WTC11 (cell line): ENCODE results near the gene MXRA8. TPM values are rescaled to one million over a fixed set of nuclear protein-coding genes. Genes with fewer than 3 reads are reported as not detected.

Experiments used
- ATAC-seq: fragments of 200-7000 bp; cut with Tn5 transposase; 2 replicates; pipeline ENCODE4 v1.10.0; 2021; ENCODE audit warnings: mild to moderate bottlenecking, moderate library complexity
- CTCF ChIA-PET: fragments of 300-600 bp; sonication (Branson Sonifier 250); formaldehyde crosslinking; loops from one replicate; lab custom pipeline; 2021; ENCODE audit warnings: antibody characterized with exemption; lab: Charles Lee
- POLR2A ChIA-PET: fragments of 350-600 bp; sonication (Branson Sonifier 250); formaldehyde crosslinking; loops from one replicate; lab custom pipeline; 2021; ENCODE audit warnings: antibody characterized with exemption; lab: Charles Lee
- DNase-seq: peaks from one replicate; pipeline ENCODE4 v3.0.0; 2021; ENCODE audit warnings: low spot score
- H3K27ac Mint-ChIP-seq: 2 replicates; pipeline ENCODE4 v1.8.0; 2021; ENCODE audit warnings: mixed read lengths
- H3K27me3 Mint-ChIP-seq: 2 replicates; pipeline ENCODE4 v1.8.0; 2021; ENCODE audit warnings: low read depth, mild to moderate bottlenecking, moderate library complexity, mixed read lengths
- H3K36me3 Mint-ChIP-seq: 2 replicates; pipeline ENCODE4 v1.8.0; 2021; ENCODE audit warnings: mixed read lengths
- H3K4me1 Mint-ChIP-seq: 2 replicates; pipeline ENCODE4 v1.8.0; 2022; ENCODE audit warnings: mixed read lengths
- H3K4me3 Mint-ChIP-seq: 2 replicates; pipeline ENCODE4 v1.8.0; 2021; ENCODE audit warnings: mild to moderate bottlenecking, moderate library complexity, mixed read lengths
- H3K9me3 Mint-ChIP-seq: 2 replicates; pipeline ENCODE4 v1.8.0; 2021; ENCODE audit warnings: mixed read lengths
- AFF4 ChIP-seq: sonication (generic); formaldehyde crosslinking; IDR thresholded peaks from 2 replicates; pipeline ENCODE4 v1.8.1; 2023; ENCODE audit warnings: mild to moderate bottlenecking, missing genetic modification reagents, borderline replicate concordance
- E2F1 ChIP-seq: sonication (generic); formaldehyde crosslinking; IDR thresholded peaks from 2 replicates; pipeline ENCODE4 v1.8.0; 2022; ENCODE audit warnings: mild to moderate bottlenecking, missing genetic modification reagents
- FOXP4 ChIP-seq: sonication (generic); formaldehyde crosslinking; IDR thresholded peaks from 2 replicates; pipeline ENCODE4 v1.8.0; 2022; ENCODE audit warnings: mild to moderate bottlenecking, missing genetic modification reagents
- GRHL2 ChIP-seq: fragments of 250-450 bp; sonication (Bioruptor Pico); IDR thresholded peaks from 2 replicates; pipeline ENCODE4 v1.8.0; 2022; ENCODE audit warnings: mild to moderate bottlenecking, moderate library complexity; ENCODE audit not compliant: insufficient replicate concordance, severe bottlenecking
- IRF1 ChIP-seq: sonication (generic); formaldehyde crosslinking; IDR thresholded peaks from 2 replicates; pipeline ENCODE4 v1.8.0; 2023; ENCODE audit warnings: missing genetic modification reagents
- IRF2 ChIP-seq: sonication (generic); formaldehyde crosslinking; IDR thresholded peaks from 2 replicates; pipeline ENCODE4 v1.8.0; 2022; ENCODE audit warnings: low read depth, missing genetic modification reagents, borderline replicate concordance
- JAZF1 ChIP-seq: fragments of 250-450 bp; sonication (Bioruptor Pico); IDR thresholded peaks from 2 replicates; pipeline ENCODE4 v1.9.0; 2021; ENCODE audit warnings: moderate library complexity, mild to moderate bottlenecking, inconsistent platforms
- MLX ChIP-seq: sonication (generic); formaldehyde crosslinking; IDR thresholded peaks from 2 replicates; pipeline ENCODE4 v1.8.1; 2023; ENCODE audit warnings: mild to moderate bottlenecking, missing genetic modification reagents, moderate library complexity
- NFATC4 ChIP-seq: fragments of 250-450 bp; sonication (Bioruptor Pico); IDR thresholded peaks from 2 replicates; pipeline ENCODE4 v1.9.0; 2021; ENCODE audit warnings: mild to moderate bottlenecking
- PRDM15 ChIP-seq: sonication (generic); formaldehyde crosslinking; IDR thresholded peaks from 2 replicates; pipeline ENCODE4 v1.8.0; 2022; ENCODE audit warnings: missing genetic modification reagents
- SP1 ChIP-seq: sonication (generic); formaldehyde crosslinking; conservative IDR thresholded peaks from 2 replicates; pipeline ENCODE4 v1.8.1; 2022; ENCODE audit warnings: missing genetic modification reagents
- USF2 ChIP-seq: sonication (generic); formaldehyde crosslinking; IDR thresholded peaks from 2 replicates; pipeline ENCODE4 v1.8.1; 2023; ENCODE audit warnings: mild to moderate bottlenecking, missing genetic modification reagents, moderate library complexity
- ZNF219 ChIP-seq: sonication (generic); formaldehyde crosslinking; IDR thresholded peaks from 2 replicates; pipeline ENCODE4 v1.8.0; 2023; ENCODE audit warnings: missing genetic modification reagents, mild to moderate bottlenecking, borderline replicate concordance
- ZNF281 ChIP-seq: sonication (generic); formaldehyde crosslinking; IDR thresholded peaks from 2 replicates; pipeline ENCODE4 v1.8.0; 2023; ENCODE audit warnings: mild to moderate bottlenecking, missing genetic modification reagents
- total RNA-seq: library from RNA; stranded (reverse); gene quantifications from 3 replicates; pipeline ENCODE4 v1.2.3, GENCODE V29; 2021

Gene MXRA8
- total RNA-seq, 1 experiment from 2014 or later: 6.7 TPM

- TF ChIP-seq AFF4 (CRISPR knock-in tag): no peak
- TF ChIP-seq, all 79 proteins: peak for 5
Observed at GRCh38 chr1:1329304-1330210, 28.8 kb downstream of the MXRA8 start (continued).

- ATAC-seq: no peak
- DNase-seq: no peak
- Mint-ChIP-seq H3K27me3 (no peaks in the 10 kb centered on the region), H3K36me3 (no peaks in the 10 kb centered on the region), H3K9me3 (peaks cover 4% of the 10 kb centered on the region), H3K4me1 (peaks cover 4% of the 10 kb centered on the region), H3K4me3 (no peak overlapping the region), H3K27ac (no peak overlapping the region)
- ChIA-PET POLR2A (no interaction called here), CTCF (no interaction called here)
- TF ChIP-seq USF2 (no peak), PRDM15 (no peak), FOXP4 (CRISPR knock-in tag) (no peak), GRHL2 (CRISPR knock-in tag) (no peak), ZNF281 (no peak), MLX (CRISPR knock-in tag) (no peak), IRF2 (CRISPR knock-in tag) (no peak), IRF1 (CRISPR knock-in tag) (no peak), E2F1 (no peak), JAZF1 (CRISPR knock-in tag) (no peak), SP1 (CRISPR knock-in tag) (no peak), NFATC4 (CRISPR knock-in tag) (no peak), ZNF219 (no peak)
Observed at GRCh38 chr1:1328254-1328653, 30.1 kb downstream of the MXRA8 start.
